ENCODE measurements around the gene NLRP12.

GRCh38 chr19:53780506-53780905, 43.6 kb downstream of the NLRP12 start:
- TF ChIP-seq, protein P1, sequence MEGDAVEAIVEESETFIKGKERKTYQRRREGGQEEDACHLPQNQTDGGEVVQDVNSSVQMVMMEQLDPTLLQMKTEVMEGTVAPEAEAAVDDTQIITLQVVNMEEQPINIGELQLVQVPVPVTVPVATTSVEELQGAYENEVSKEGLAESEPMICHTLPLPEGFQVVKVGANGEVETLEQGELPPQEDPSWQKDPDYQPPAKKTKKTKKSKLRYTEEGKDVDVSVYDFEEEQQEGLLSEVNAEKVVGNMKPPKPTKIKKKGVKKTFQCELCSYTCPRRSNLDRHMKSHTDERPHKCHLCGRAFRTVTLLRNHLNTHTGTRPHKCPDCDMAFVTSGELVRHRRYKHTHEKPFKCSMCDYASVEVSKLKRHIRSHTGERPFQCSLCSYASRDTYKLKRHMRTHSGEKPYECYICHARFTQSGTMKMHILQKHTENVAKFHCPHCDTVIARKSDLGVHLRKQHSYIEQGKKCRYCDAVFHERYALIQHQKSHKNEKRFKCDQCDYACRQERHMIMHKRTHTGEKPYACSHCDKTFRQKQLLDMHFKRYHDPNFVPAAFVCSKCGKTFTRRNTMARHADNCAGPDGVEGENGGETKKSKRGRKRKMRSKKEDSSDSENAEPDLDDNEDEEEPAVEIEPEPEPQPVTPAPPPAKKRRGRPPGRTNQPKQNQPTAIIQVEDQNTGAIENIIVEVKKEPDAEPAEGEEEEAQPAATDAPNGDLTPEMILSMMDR (IDR thresholded peaks at IDR 0.05): no peak
- no peak for TF ChIP-seq EP300 (IDR thresholded peaks at IDR 0.05)
- no peak for TF ChIP-seq POLR2A (IDR thresholded peaks at IDR 0.05)
- no peak for TF ChIP-seq POLR2AphosphoS5 (IDR thresholded peaks at IDR 0.05)

Measured in upper lobe of left lung (tissue), 4 donors.